HepG2 (cell line): ENCODE measurements around the gene DPY19L3. TPM values are rescaled to one million over a fixed set of nuclear protein-coding genes. Genes with fewer than 3 reads are reported as not detected.

ENCODE experiments used
- ATAC-seq: fragments of 200-7000 bp; cut with Tn5 transposase; 3 replicates; pipeline ENCODE4 v1.9.1; 2020; ENCODE audit warnings: mild to moderate bottlenecking, moderate library complexity
- BruUV-seq: library from RNA; stranded (reverse); fragments of 400-500 nt; replicated peaks from 2 replicates; lab custom pipeline; 2021; lab: Mats Ljungman, UMichigan
- CTCF ChIA-PET: fragments of 300-600 bp; formaldehyde crosslinking; extraction: SDS; loops from one replicate; lab custom pipeline; 2021; ENCODE audit warnings: low total read pairs, inconsistent platforms, low intra/inter-chr PET ratio; lab: Yijun Ruan, JAX
- POLR2A ChIA-PET: fragments of 350-600 bp; sonication (Branson Sonifier 250); formaldehyde crosslinking; loops from one replicate; lab custom pipeline; 2020; ENCODE audit warnings: antibody characterized with exemption, inconsistent platforms; lab: Yijun Ruan, JAX
- DNase-seq: peaks from one replicate; pipeline ENCODE4 v3.0.0-alpha.2; 2015; ENCODE audit warnings: low spot score
- FAIRE-seq: peaks from 3 replicates; lab custom pipeline; 2011; peaks lifted over from hg19 to GRCh38; lab: Jason Lieb, UNC
- H2AFZ ChIP-seq: one replicate; pipeline ENCODE4 v1.6.1; 2011; ENCODE audit warnings: low read length, inconsistent platforms
- H3K27ac ChIP-seq: fragments of 300-600 bp; 3 replicates; pipeline ENCODE4 v1.8.0; 2011; ENCODE audit warnings: mixed run types, mild to moderate bottlenecking, mixed read lengths, low read length, inconsistent platforms; ENCODE audit not compliant: insufficient read depth; ENCODE audit errors: extremely low read length
- H3K27me3 ChIP-seq, 2 experiments: fragments of 200-600 bp in 1 of 2; 2 replicates in 1 of 2; 3 replicates in 1 of 2; pipeline versions ENCODE4 v1.6.0 to v1.8.0; 2011; ENCODE audit warnings: low read length in 2 of 2, mild to moderate bottlenecking in 2 of 2, moderate library complexity in 2 of 2, inconsistent platforms in 1 of 2; ENCODE audit not compliant: insufficient read depth in 2 of 2, control insufficient read depth in 1 of 2
- H3K36me3 ChIP-seq, 2 experiments: fragments of 200-600 bp in 1 of 2; replicated peaks in 1 of 2; 2 replicates in 1 of 2; 3 replicates in 1 of 2; pipeline versions ENCODE4 v1.5.1 to v1.8.0; 2011; ENCODE audit warnings: low read length in 2 of 2, inconsistent platforms in 1 of 2; ENCODE audit not compliant: insufficient read depth in 2 of 2, control insufficient read depth in 1 of 2
- H3K4me1 ChIP-seq: 2 replicates; pipeline ENCODE4 v1.5.1; 2012; ENCODE audit warnings: low read length, inconsistent platforms; ENCODE audit not compliant: insufficient read depth
- H3K4me2 ChIP-seq: 2 replicates; pipeline ENCODE4 v1.6.0; 2011; ENCODE audit warnings: low read depth, low read length, inconsistent platforms
- H3K4me3 ChIP-seq, 3 experiments: fragments of 200-600 bp in 1 of 3; sonication (generic), shearing (Covaris generic) in 1 of 3; replicated peaks in 1 of 3; 2 replicates each; pipeline ENCODE4 v1.5.1; 2011 to 2016; ENCODE audit warnings: low read length in 3 of 3, inconsistent platforms in 2 of 3, low read depth in 2 of 3, mild to moderate bottlenecking in 2 of 3, control low read depth in 1 of 3, mixed read lengths in 1 of 3; ENCODE audit not compliant: insufficient read depth in 1 of 3
- H3K79me2 ChIP-seq: one replicate; pipeline ENCODE4 v1.6.1; 2011; ENCODE audit warnings: low read length, inconsistent platforms; ENCODE audit not compliant: insufficient read depth
- H3K9ac ChIP-seq: 2 replicates; pipeline ENCODE4 v1.6.0; 2011; ENCODE audit warnings: mild to moderate bottlenecking, low read depth, low read length, inconsistent platforms; ENCODE audit not compliant: insufficient read depth
- H3K9me3 ChIP-seq: 2 replicates; pipeline ENCODE4 v1.5.1; 2012; ENCODE audit warnings: mild to moderate bottlenecking, low read length
- H4K20me1 ChIP-seq: 2 replicates; pipeline ENCODE4 v1.6.0; 2011; ENCODE audit warnings: inconsistent platforms, mild to moderate bottlenecking, low read length, moderate library complexity; ENCODE audit not compliant: insufficient read depth
- HNRNPK ChIP-seq: fragments of 200-400 bp; formaldehyde crosslinking; IDR thresholded peaks from 2 replicates; pipeline ENCODE4 v1.6.1; 2018; ENCODE audit warnings: low read length, low read depth, moderate library complexity, mild to moderate bottlenecking; ENCODE audit not compliant: poor library complexity, severe bottlenecking
- TCF7L2 ChIP-seq: IDR thresholded peaks from 2 replicates; pipeline ENCODE4 v1.6.1; 2011; ENCODE audit warnings: mild to moderate bottlenecking, low read depth, low read length, moderate library complexity
- ZFP41 ChIP-seq: sonication (generic); formaldehyde crosslinking; IDR thresholded peaks from 2 replicates; pipeline ENCODE4 v1.4.0; 2020; ENCODE audit warnings: mild to moderate bottlenecking, missing genetic modification reagents, borderline replicate concordance
- ZMYM2 ChIP-seq: sonication (generic); formaldehyde crosslinking; IDR thresholded peaks from 2 replicates; pipeline ENCODE4 v1.8.0; 2022; ENCODE audit warnings: mild to moderate bottlenecking, missing genetic modification reagents
- WGBS: methylation state at CpG from one replicate; pipeline ENCODE4 v1.1.6; 2017; ENCODE audit warnings: low lambda C conversion rate; 5-methylcytosine and 5-hydroxymethylcytosine counted together
- in situ Hi-C: cut with HindIII; loops from 2 replicates; pipeline ENCODE4 v1.10.0; 2017; ENCODE audit warnings: low pct_unique_long_range_greater_than_20kb; ENCODE audit not compliant: extremely low pct_ligation_motif_present
- intact Hi-C: fragments of 100-400 bp; cut with micrococcal nuclease; formaldehyde crosslinking; loops from one replicate; pipeline ENCODE4 v1.10.0; 2022; ENCODE audit not compliant: unreplicated experiment
- polyA plus RNA-seq, 8 experiments: library from polyadenylated mRNA; depleted of rRNA in 3 of 8; stranded (reverse) in 7 of 8; unstranded in 1 of 8; fragments of >200 nt; fragmentation: Illumina TruSeq in 4 of 8; extraction: Trizol in 4 of 8; gene quantifications; 2 replicates each; pipeline versions ENCODE4 v1.2.1 to v1.2.3, GENCODE V29; 2011 to 2016; ENCODE audit warnings: low read depth in 4 of 8, missing spikeins in 1 of 8, mixed read lengths in 1 of 8; ENCODE audit not compliant: insufficient read depth in 1 of 8
- total RNA-seq, 5 experiments: library from RNA; depleted of rRNA; stranded (reverse); fragments of >200 nt; fragmentation: Illumina TruSeq; extraction: Trizol; gene quantifications; 2 replicates each; pipeline ENCODE4 v1.2.3, GENCODE V29; 2016; ENCODE audit warnings: low read depth in 1 of 5
- TF ChIP-seq, protein P1 (sequence below): sonication (generic); formaldehyde crosslinking; IDR thresholded peaks from 2 replicates; pipeline ENCODE4 v1.5.0; 2020; ENCODE audit warnings: mild to moderate bottlenecking, missing genetic modification reagents, moderate library complexity

DPY19L3 gene
- total and polyA plus RNA-seq, 2 of the 13 experiments (the other 11 are each of a cell fraction or from before 2014, with no cell fraction given) = 21.6 to 25.2 TPM

DNA sequence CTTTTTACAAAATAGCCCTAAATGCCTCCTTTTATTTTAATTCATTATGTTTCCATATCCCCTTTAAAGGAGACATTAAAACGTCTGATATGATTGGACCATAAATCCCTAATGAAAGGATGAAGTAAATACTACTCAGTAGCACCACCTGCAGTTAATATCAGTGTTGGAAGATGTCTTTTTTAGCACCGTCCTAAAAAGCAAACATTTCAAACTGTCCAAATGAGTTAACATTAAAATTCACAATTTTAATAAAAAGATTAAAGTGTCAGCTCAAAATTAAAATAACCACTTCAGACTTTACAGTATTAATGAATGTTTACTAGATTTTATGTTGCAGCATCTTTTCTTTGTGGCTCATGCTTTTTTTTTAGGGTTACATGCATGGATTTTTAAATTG, 47.9 kb upstream of the DPY19L3 start:
- no peaks in the 10 kb centered on the region for H3K27me3 ChIP-seq
- BruUV-seq = no TSS peak
- H3K4me2 ChIP-seq = no peak overlapping the region
- peaks cover 11% of the 10 kb centered on the region for H3K79me2 ChIP-seq
- TF ChIP-seq, protein P1, sequence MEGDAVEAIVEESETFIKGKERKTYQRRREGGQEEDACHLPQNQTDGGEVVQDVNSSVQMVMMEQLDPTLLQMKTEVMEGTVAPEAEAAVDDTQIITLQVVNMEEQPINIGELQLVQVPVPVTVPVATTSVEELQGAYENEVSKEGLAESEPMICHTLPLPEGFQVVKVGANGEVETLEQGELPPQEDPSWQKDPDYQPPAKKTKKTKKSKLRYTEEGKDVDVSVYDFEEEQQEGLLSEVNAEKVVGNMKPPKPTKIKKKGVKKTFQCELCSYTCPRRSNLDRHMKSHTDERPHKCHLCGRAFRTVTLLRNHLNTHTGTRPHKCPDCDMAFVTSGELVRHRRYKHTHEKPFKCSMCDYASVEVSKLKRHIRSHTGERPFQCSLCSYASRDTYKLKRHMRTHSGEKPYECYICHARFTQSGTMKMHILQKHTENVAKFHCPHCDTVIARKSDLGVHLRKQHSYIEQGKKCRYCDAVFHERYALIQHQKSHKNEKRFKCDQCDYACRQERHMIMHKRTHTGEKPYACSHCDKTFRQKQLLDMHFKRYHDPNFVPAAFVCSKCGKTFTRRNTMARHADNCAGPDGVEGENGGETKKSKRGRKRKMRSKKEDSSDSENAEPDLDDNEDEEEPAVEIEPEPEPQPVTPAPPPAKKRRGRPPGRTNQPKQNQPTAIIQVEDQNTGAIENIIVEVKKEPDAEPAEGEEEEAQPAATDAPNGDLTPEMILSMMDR (CRISPR knock-in tag) = 0 out of 2 replicates have a peak, but pooled peaks have one; percentile 12
- TF ChIP-seq ZMYM2 = no peak
- no peaks in the 10 kb centered on the region for H3K9me3 ChIP-seq
- peaks cover 33% of the 10 kb centered on the region for H3K4me1 ChIP-seq
- intact Hi-C loops = loop anchor here (5.0 kb wide), 1 partner anchor 70 kb away; no protein-coding TSS in a partner anchor
- WGBS = 46% methylated on average over 2 of the region's 2 CpGs
- no peak for FAIRE-seq
- no peaks in the 10 kb centered on the region; the same call in 1 of the 2 replicates for H4K20me1 ChIP-seq
- DNase-seq = no peak
- H3K36me3 ChIP-seq = peaks cover 18 to 81% of the 10 kb centered on the region in 2 experiments
- ChIA-PET CTCF (interaction anchor here (1.5 kb wide), 1 partner anchor 17 kb away, joined by 5 read pairs; no protein-coding TSS in a partner anchor), POLR2A (no interaction called here)
- H3K27ac ChIP-seq = no peak overlapping the region
- H2AFZ ChIP-seq = no peak overlapping the region
- no peak overlapping the region for H3K4me3 ChIP-seq
- H3K9ac ChIP-seq = no peak overlapping the region
- in situ Hi-C loops = no loop called here
- ATAC-seq = no peak

DNA sequence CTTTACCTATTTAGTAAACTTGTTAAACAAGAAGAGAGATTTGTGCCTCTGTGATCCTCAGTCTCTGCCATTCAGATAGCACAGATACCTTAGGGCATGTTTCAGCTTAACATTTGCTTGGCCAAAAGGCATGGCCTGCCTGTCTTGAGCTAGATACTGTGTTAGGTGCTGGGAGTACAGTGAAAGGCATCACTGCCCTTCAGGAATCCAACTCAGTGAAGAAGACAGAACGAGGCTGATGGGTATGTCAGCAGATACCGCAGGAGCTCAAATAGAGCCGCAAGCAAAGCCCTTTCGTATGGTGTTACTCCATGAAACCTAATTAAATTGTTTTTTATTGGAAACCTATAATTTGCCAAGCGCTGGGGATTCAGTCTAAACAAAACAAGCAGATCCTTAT, 47.2 kb upstream of the DPY19L3 start:
- ChIA-PET CTCF (interaction anchor here (1.5 kb wide), 1 partner anchor 18 kb away, joined by 5 read pairs; no protein-coding TSS in a partner anchor), POLR2A (no interaction called here)
- no peak overlapping the region for H3K27ac ChIP-seq
- no peak overlapping the region for H3K4me2 ChIP-seq
- no peak for ATAC-seq
- no peak overlapping the region for H3K4me3 ChIP-seq
- WGBS = 97% methylated on average over 5 of the region's 5 CpGs
- no peak for FAIRE-seq
- H3K79me2 ChIP-seq = peaks cover 14% of the 10 kb centered on the region
- H4K20me1 ChIP-seq = no peaks in the 10 kb centered on the region; the same call in 1 of the 2 replicates
- H2AFZ ChIP-seq = no peak overlapping the region
- DNase-seq = no peak
- H3K36me3 ChIP-seq = peaks cover 17 to 75% of the 10 kb centered on the region in 2 experiments
- in situ Hi-C loops = no loop called here
- H3K9me3 ChIP-seq = no peaks in the 10 kb centered on the region
- intact Hi-C loops = loop anchor here (5.0 kb wide), 1 partner anchor 71 kb away; no protein-coding TSS in a partner anchor
- peaks cover 39% of the 10 kb centered on the region for H3K4me1 ChIP-seq
- no peak for TF ChIP-seq ZMYM2
- TF ChIP-seq TCF7L2 = no peak
- TF ChIP-seq HNRNPK = no peak
- no peak for TF ChIP-seq ZFP41 (CRISPR knock-in tag)
- TF ChIP-seq, all 625 proteins: peak for 0
- H3K27me3 ChIP-seq = no peaks in the 10 kb centered on the region
- H3K9ac ChIP-seq = no peak overlapping the region
- no TSS peak for BruUV-seq
